DOHH2 (cell line): Measurements from ENCODE around the gene ZNHIT6.

Experiments
- H3F3A ChIP-seq: fragments of 200-600 bp; sonication (generic), shearing (Covaris generic); 2 replicates; pipeline ENCODE4 v1.6.0; 2016; ENCODE audit warnings: antibody characterized with exemption, mild to moderate bottlenecking; ENCODE audit not compliant: control insufficient read depth, insufficient read depth
- H3K27ac ChIP-seq: fragments of 200-600 bp; sonication (generic); 2 replicates; pipeline ENCODE4 v1.5.1; 2014; ENCODE audit warnings: low read depth, mild to moderate bottlenecking, low read length, moderate library complexity
- H3K27me3 ChIP-seq: fragments of 200-600 bp; sonication (generic); 2 replicates; pipeline ENCODE4 v1.6.1; 2014; ENCODE audit warnings: mild to moderate bottlenecking, low read length, mixed read lengths; ENCODE audit not compliant: control insufficient read depth
- H3K36me3 ChIP-seq: fragments of 200-600 bp; sonication (generic); 2 replicates; pipeline ENCODE4 v1.6.1; 2014; ENCODE audit warnings: mild to moderate bottlenecking, low read length, moderate library complexity, mixed read lengths; ENCODE audit not compliant: control insufficient read depth
- H3K4me1 ChIP-seq: fragments of 200-600 bp; sonication (generic); 2 replicates; pipeline ENCODE4 v1.6.1; 2014; ENCODE audit warnings: mild to moderate bottlenecking, low read length, mixed read lengths; ENCODE audit not compliant: control insufficient read depth
- H3K4me2 ChIP-seq: fragments of 200-600 bp; sonication (generic); 2 replicates; pipeline ENCODE4 v1.6.0; 2014; ENCODE audit warnings: mild to moderate bottlenecking, low read length, moderate library complexity
- H3K4me3 ChIP-seq: fragments of 200-600 bp; sonication (generic); 2 replicates; pipeline ENCODE4 v1.5.1; 2014; ENCODE audit warnings: mild to moderate bottlenecking, low read length, mixed read lengths
- H3K79me2 ChIP-seq: fragments of 200-600 bp; sonication (generic); 2 replicates; pipeline ENCODE4 v1.6.1; 2014; ENCODE audit warnings: mild to moderate bottlenecking, low read length, mixed read lengths; ENCODE audit not compliant: control insufficient read depth
- H3K9me2 ChIP-seq: fragments of 200-600 bp; sonication (generic); replicated peaks from 2 replicates; pipeline ENCODE4 v1.6.1; 2014; ENCODE audit warnings: mild to moderate bottlenecking, low read length, mixed read lengths; ENCODE audit not compliant: control insufficient read depth
- H3K9me3 ChIP-seq: fragments of 200-600 bp; sonication (generic); 2 replicates; pipeline ENCODE4 v1.6.1; 2014; ENCODE audit warnings: antibody characterized with exemption, low read length, mixed read lengths; ENCODE audit not compliant: control insufficient read depth, insufficient read depth
- H4K20me1 ChIP-seq: fragments of 200-600 bp; sonication (generic); 2 replicates; pipeline ENCODE4 v1.6.0; 2014; ENCODE audit warnings: low read depth, mild to moderate bottlenecking, antibody characterized with exemption, low read length, moderate library complexity; ENCODE audit not compliant: control insufficient read depth, insufficient read depth
- EZH2phosphoT487 ChIP-seq: fragments of 200-600 bp; sonication (generic); IDR thresholded peaks from 2 replicates; pipeline ENCODE4 v1.6.1; 2017; ENCODE audit warnings: borderline replicate concordance, mild to moderate bottlenecking, antibody characterized with exemption, low read length, moderate library complexity, mixed read lengths
- TF ChIP-seq, protein P1 (sequence below): fragments of 200-600 bp; sonication (generic); IDR thresholded peaks from one replicate; pipeline ENCODE4 v1.5.1; 2014; ENCODE audit warnings: antibody characterized with exemption, mild to moderate bottlenecking, low read depth, low read length; ENCODE audit not compliant: poor library complexity, severe bottlenecking

ZNHIT6 gene

DNA sequence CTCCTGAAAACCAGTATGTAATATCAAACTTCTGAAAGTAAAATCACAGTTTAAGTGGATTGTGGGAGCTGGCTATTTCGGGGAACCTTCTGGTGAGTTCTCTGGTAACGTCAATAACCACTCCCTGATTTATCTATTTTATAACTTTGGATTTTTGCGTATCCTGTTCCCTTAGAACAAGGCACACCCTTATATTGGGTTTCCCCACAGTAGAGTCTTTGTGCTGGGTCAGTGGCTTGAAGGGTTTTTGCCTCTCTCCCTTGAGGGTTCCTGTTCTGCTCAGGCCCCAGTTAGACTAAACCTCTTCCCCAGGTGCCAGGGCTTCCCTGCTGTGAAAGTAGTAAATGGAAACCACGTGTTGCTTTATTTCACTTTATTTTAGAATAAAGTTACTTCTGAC is 106.3 kb downstream of the ZNHIT6 start:
- Histone ChIP-seq H4K20me1 (no peaks in the 10 kb centered on the region), H3K36me3 (no peaks in the 10 kb centered on the region), H3K4me3 (no peak overlapping the region), H3K4me2 (no peak overlapping the region), H3K79me2 (no peaks in the 10 kb centered on the region), H3K9me3 (no peaks in the 10 kb centered on the region), H3K4me1 (peaks cover 21% of the 10 kb centered on the region), H3K27me3 (no peaks in the 10 kb centered on the region), H3K27ac (no peak overlapping the region), H3K9me2 (no peaks in the 10 kb centered on the region), H3F3A (no peaks in the 10 kb centered on the region)
- no peak for TF ChIP-seq EZH2phosphoT487
- TF ChIP-seq, protein P1, sequence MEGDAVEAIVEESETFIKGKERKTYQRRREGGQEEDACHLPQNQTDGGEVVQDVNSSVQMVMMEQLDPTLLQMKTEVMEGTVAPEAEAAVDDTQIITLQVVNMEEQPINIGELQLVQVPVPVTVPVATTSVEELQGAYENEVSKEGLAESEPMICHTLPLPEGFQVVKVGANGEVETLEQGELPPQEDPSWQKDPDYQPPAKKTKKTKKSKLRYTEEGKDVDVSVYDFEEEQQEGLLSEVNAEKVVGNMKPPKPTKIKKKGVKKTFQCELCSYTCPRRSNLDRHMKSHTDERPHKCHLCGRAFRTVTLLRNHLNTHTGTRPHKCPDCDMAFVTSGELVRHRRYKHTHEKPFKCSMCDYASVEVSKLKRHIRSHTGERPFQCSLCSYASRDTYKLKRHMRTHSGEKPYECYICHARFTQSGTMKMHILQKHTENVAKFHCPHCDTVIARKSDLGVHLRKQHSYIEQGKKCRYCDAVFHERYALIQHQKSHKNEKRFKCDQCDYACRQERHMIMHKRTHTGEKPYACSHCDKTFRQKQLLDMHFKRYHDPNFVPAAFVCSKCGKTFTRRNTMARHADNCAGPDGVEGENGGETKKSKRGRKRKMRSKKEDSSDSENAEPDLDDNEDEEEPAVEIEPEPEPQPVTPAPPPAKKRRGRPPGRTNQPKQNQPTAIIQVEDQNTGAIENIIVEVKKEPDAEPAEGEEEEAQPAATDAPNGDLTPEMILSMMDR = no peak

DNA sequence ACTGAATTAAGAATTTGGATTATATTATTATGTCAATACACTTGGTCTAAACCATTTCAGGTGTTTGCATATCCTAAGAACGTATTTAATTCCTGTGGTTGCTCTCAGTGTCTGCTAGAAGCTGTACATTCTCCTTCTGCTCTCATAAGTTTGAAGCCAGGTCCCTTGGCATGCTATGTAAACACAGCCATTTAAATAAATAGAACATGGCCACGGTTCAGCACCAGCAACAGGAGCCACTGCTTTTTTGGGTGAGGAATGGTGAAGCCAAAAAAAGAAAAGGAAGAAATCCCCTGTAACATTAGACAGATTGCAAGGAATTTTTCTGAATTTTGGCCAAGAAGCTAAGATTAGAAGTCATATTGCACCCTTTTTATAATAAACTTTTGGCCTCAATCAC is 108.6 kb downstream of the ZNHIT6 start:
- Histone ChIP-seq H3K4me1 (peaks cover 21% of the 10 kb centered on the region), H3K9me3 (no peaks in the 10 kb centered on the region), H3K4me2 (no peak overlapping the region), H3K27me3 (no peaks in the 10 kb centered on the region), H4K20me1 (no peaks in the 10 kb centered on the region), H3K27ac (no peak overlapping the region), H3F3A (no peaks in the 10 kb centered on the region), H3K36me3 (no peaks in the 10 kb centered on the region), H3K9me2 (no peaks in the 10 kb centered on the region), H3K4me3 (no peak overlapping the region), H3K79me2 (no peaks in the 10 kb centered on the region)
- TF ChIP-seq EZH2phosphoT487 = no peak
- TF ChIP-seq, protein P1 = no peak
